H9 (cell line): Measurements from ENCODE around the gene PTOV1. TPM values are rescaled to one million over a fixed set of nuclear protein-coding genes. Genes with fewer than 3 reads are reported as not detected.

ENCODE experiments used
- DNase-seq: peaks from one replicate; pipeline ENCODE4 v3.0.0-alpha.2; 2017
- H2AFZ ChIP-seq: one replicate; pipeline ENCODE4 v1.6.1; 2013; ENCODE audit warnings: mild to moderate bottlenecking, low read length, control low read depth, moderate library complexity
- H2AK5ac ChIP-seq: 2 replicates; pipeline ENCODE4 v1.6.1; 2013; ENCODE audit warnings: low read length, control low read depth, mixed read lengths; ENCODE audit not compliant: insufficient read length
- H2BK120ac ChIP-seq: one replicate; pipeline ENCODE4 v1.6.1; 2013; ENCODE audit warnings: low read depth, mild to moderate bottlenecking, low read length, control low read depth, inconsistent platforms; ENCODE audit not compliant: poor library complexity, severe bottlenecking
- H2BK12ac ChIP-seq: 2 replicates; pipeline ENCODE4 v1.6.1; 2013; ENCODE audit warnings: low read length, control low read depth, mixed read lengths, low read depth; ENCODE audit not compliant: insufficient read length
- H2BK15ac ChIP-seq: 2 replicates; pipeline ENCODE4 v1.6.1; 2013; ENCODE audit warnings: low read depth, low read length, control low read depth
- H2BK20ac ChIP-seq: one replicate; pipeline ENCODE4 v1.6.1; 2013; ENCODE audit warnings: low read depth, mild to moderate bottlenecking, low read length, control low read depth, inconsistent platforms; ENCODE audit not compliant: poor library complexity, severe bottlenecking
- H2BK5ac ChIP-seq: 2 replicates; pipeline ENCODE4 v1.6.1; 2013; ENCODE audit warnings: low read length, control low read depth, mixed read lengths; ENCODE audit not compliant: insufficient read length
- H3K14ac ChIP-seq: 2 replicates; pipeline ENCODE4 v1.6.1; 2013; ENCODE audit warnings: low read length, control low read depth; ENCODE audit not compliant: insufficient read depth
- H3K18ac ChIP-seq: 2 replicates; pipeline ENCODE4 v1.6.1; 2013; ENCODE audit warnings: low read depth, mild to moderate bottlenecking, mixed read lengths, low read length, control low read depth; ENCODE audit not compliant: insufficient read length
- H3K23ac ChIP-seq: 2 replicates; pipeline ENCODE4 v1.6.1; 2013; ENCODE audit warnings: low read length, control low read depth, mixed read lengths, low read depth; ENCODE audit not compliant: insufficient read length
- H3K23me2 ChIP-seq: 2 replicates; pipeline ENCODE4 v1.6.1; 2013; ENCODE audit warnings: low read depth, mild to moderate bottlenecking, mixed read lengths, low read length, control low read depth; ENCODE audit not compliant: insufficient read length, poor library complexity, severe bottlenecking
- H3K27ac ChIP-seq: 2 replicates; pipeline ENCODE4 v1.5.1; 2013; ENCODE audit warnings: low read length, control low read depth, mixed read lengths, low read depth; ENCODE audit not compliant: insufficient read length
- H3K27me3 ChIP-seq: 2 replicates; pipeline ENCODE4 v1.6.1; 2013; ENCODE audit warnings: low read length, control low read depth, inconsistent platforms; ENCODE audit not compliant: insufficient read depth
- H3K4ac ChIP-seq: 2 replicates; pipeline ENCODE4 v1.6.1; 2013; ENCODE audit warnings: low read depth, mild to moderate bottlenecking, control low read depth, inconsistent platforms, low read length, moderate library complexity
- H3K4me1 ChIP-seq: 2 replicates; pipeline ENCODE4 v1.6.1; 2013; ENCODE audit warnings: low read length, control low read depth, inconsistent platforms; ENCODE audit not compliant: insufficient read depth
- H3K4me2 ChIP-seq: 2 replicates; pipeline ENCODE4 v1.6.1; 2013; ENCODE audit warnings: low read length, control low read depth, mixed read lengths; ENCODE audit not compliant: insufficient read length, insufficient read depth
- H3K56ac ChIP-seq: 2 replicates; pipeline ENCODE4 v1.6.1; 2013; ENCODE audit warnings: low read depth, mild to moderate bottlenecking, mixed read lengths, low read length, control low read depth; ENCODE audit not compliant: insufficient read length
- H3K79me1 ChIP-seq: 2 replicates; pipeline ENCODE4 v1.6.1; 2013; ENCODE audit warnings: low read depth, mild to moderate bottlenecking, moderate library complexity, low read length, control low read depth, inconsistent platforms; ENCODE audit not compliant: insufficient read depth, poor library complexity, severe bottlenecking
- H3K79me2 ChIP-seq: 2 replicates; pipeline ENCODE4 v1.6.1; 2013; ENCODE audit warnings: low read length, control low read depth, inconsistent platforms; ENCODE audit not compliant: insufficient read depth
- H3K9ac ChIP-seq: 2 replicates; pipeline ENCODE4 v1.6.1; 2013; ENCODE audit warnings: low read length, control low read depth, mixed read lengths; ENCODE audit not compliant: insufficient read length; ENCODE audit errors: extremely low read depth
- H3K9me3 ChIP-seq: one replicate; pipeline ENCODE4 v1.6.1; 2013; ENCODE audit warnings: low read depth, low read length, inconsistent platforms; ENCODE audit not compliant: control insufficient read depth
- H3T11ph ChIP-seq: one replicate; pipeline ENCODE4 v1.6.1; 2013; ENCODE audit warnings: mild to moderate bottlenecking, low read length, control low read depth, inconsistent platforms
- H4K20me1 ChIP-seq: one replicate; pipeline ENCODE4 v1.6.1; 2013; ENCODE audit not compliant: control insufficient read depth, insufficient read length, insufficient read depth
- H4K5ac ChIP-seq: 2 replicates; pipeline ENCODE4 v1.6.1; 2013; ENCODE audit warnings: low read depth, mild to moderate bottlenecking, mixed read lengths, low read length, control low read depth; ENCODE audit not compliant: insufficient read length
- H4K8ac ChIP-seq: replicated peaks from 2 replicates; pipeline ENCODE4 v1.6.1; 2013; ENCODE audit warnings: low read length, control low read depth, mixed read lengths, low read depth; ENCODE audit not compliant: insufficient read length
- H4K91ac ChIP-seq: 2 replicates; pipeline ENCODE4 v1.6.1; 2013; ENCODE audit warnings: low read depth, mild to moderate bottlenecking, moderate library complexity, mixed read lengths, low read length, control low read depth; ENCODE audit not compliant: insufficient read length
- H3K27ac Mint-ChIP-seq, 3 experiments: 2 replicates in 2 of 3; 3 replicates in 1 of 3; pipeline ENCODE4 v1.8.0; 2020 to 2021; ENCODE audit warnings: mixed read lengths in 3 of 3, mild to moderate bottlenecking in 1 of 3, moderate library complexity in 1 of 3
- H3K27me3 Mint-ChIP-seq: 2 replicates; pipeline ENCODE4 v1.8.0; 2021; ENCODE audit warnings: low read depth, mild to moderate bottlenecking, moderate library complexity, mixed read lengths
- H3K36me3 Mint-ChIP-seq, 3 experiments: 2 replicates in 2 of 3; 3 replicates in 1 of 3; pipeline ENCODE4 v1.8.0; 2020 to 2021; ENCODE audit warnings: low read depth in 3 of 3, mixed read lengths in 3 of 3; ENCODE audit not compliant: insufficient read depth in 1 of 3
- H3K4me1 Mint-ChIP-seq, 2 experiments: 2 replicates each; pipeline ENCODE4 v1.8.0; 2020; ENCODE audit warnings: mixed read lengths in 2 of 2
- H3K4me3 Mint-ChIP-seq, 2 experiments: 2 replicates in 1 of 2; 3 replicates in 1 of 2; pipeline ENCODE4 v1.8.0; 2020 to 2021; ENCODE audit warnings: mild to moderate bottlenecking in 2 of 2, mixed read lengths in 2 of 2, moderate library complexity in 1 of 2
- H3K9me3 Mint-ChIP-seq, 2 experiments: 2 replicates in 1 of 2; 3 replicates in 1 of 2; pipeline ENCODE4 v1.8.0; 2020; ENCODE audit warnings: mild to moderate bottlenecking in 2 of 2, mixed read lengths in 2 of 2, moderate library complexity in 1 of 2
- whole genome bisulfite sequencing: extraction: QIAGEN DNeasy Blood & Tissue Kit; methylation state at CpG from one replicate; pipeline ENCODE4 v1.1.7; 2013; ENCODE audit warnings: missing lambda C conversion rate, low lambda C conversion rate, mixed read lengths; ENCODE audit not compliant: insufficient read length; ENCODE audit errors: extremely low coverage; 5-methylcytosine and 5-hydroxymethylcytosine counted together
- total RNA-seq: library from RNA; stranded (reverse); gene quantifications from 2 replicates; pipeline ENCODE4 v1.2.1, GENCODE V29; 2021
- TF ChIP-seq, protein P1 (sequence below): fragments of 200-600 bp; sonication (generic); conservative IDR thresholded peaks from 3 replicates; pipeline ENCODE4 v1.8.0; 2021; ENCODE audit warnings: antibody characterized with exemption, mild to moderate bottlenecking

PTOV1 gene
- total RNA-seq, 1 experiment from 2014 or later, result 309 TPM

DNA sequence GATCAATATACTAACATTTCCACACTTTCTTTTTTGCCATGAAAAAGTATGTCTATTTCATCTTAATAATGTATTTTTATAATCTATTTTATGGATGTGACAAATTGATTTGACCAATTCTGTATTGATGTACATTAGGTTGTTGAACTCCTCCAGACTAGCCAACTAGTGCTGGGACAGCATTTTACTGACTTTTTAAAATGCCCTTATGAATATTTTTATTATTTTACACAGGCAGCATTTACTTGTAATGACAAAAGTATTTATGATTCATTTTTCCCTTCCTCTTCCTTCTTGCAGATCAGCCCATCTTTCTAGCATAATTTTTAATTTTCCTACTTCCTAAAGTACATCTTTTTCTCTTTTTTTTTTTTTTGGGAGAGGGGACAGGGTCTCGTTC is 36.9 kb upstream of the PTOV1 start:
- peak overlapping the region; percentile 96 for H2BK120ac ChIP-seq
- no peak overlapping the region for H2BK15ac ChIP-seq
- peak overlapping the region; percentile 81 for H4K91ac ChIP-seq
- H3K27ac ChIP-seq, result no peak overlapping the region
- H3K14ac ChIP-seq, result no peak overlapping the region; the same call in 1 of the 2 replicates
- Mint-ChIP-seq H3K4me1 (peaks cover 18 to 35% of the 10 kb centered on the region in 2 experiments), H3K27ac (peak overlapping the region; percentile 82 to 94 (median 85); a peak in 6 of 7 replicates), H3K27me3 (peaks cover 7% of the 10 kb centered on the region), H3K36me3 (peaks cover 2 to 5% (median 4%) of the 10 kb centered on the region in 3 experiments; a peak in 5 of 7 replicates), H3K4me3 (peak overlapping the region in 1 of 2 experiments; percentile 55; a peak in 1 of 5 replicates), H3K9me3 (no peaks in the 10 kb centered on the region; a peak in 1 of 5 replicates)
- DNase-seq, result no peak
- peak overlapping the region; percentile 84; the same call in 1 of the 2 replicates for H3K4ac ChIP-seq
- H3K56ac ChIP-seq, result no peak overlapping the region
- no peak overlapping the region for H2BK5ac ChIP-seq
- peak overlapping the region; percentile 76 for H2BK20ac ChIP-seq
- TF ChIP-seq, protein P1, sequence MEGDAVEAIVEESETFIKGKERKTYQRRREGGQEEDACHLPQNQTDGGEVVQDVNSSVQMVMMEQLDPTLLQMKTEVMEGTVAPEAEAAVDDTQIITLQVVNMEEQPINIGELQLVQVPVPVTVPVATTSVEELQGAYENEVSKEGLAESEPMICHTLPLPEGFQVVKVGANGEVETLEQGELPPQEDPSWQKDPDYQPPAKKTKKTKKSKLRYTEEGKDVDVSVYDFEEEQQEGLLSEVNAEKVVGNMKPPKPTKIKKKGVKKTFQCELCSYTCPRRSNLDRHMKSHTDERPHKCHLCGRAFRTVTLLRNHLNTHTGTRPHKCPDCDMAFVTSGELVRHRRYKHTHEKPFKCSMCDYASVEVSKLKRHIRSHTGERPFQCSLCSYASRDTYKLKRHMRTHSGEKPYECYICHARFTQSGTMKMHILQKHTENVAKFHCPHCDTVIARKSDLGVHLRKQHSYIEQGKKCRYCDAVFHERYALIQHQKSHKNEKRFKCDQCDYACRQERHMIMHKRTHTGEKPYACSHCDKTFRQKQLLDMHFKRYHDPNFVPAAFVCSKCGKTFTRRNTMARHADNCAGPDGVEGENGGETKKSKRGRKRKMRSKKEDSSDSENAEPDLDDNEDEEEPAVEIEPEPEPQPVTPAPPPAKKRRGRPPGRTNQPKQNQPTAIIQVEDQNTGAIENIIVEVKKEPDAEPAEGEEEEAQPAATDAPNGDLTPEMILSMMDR, result no peak
- H3K4me2 ChIP-seq, result no peak overlapping the region
- H3K23me2 ChIP-seq, result peaks cover 11% of the 10 kb centered on the region
- no peak overlapping the region for H3K9ac ChIP-seq
- H4K20me1 ChIP-seq, result no peaks in the 10 kb centered on the region
- H2AK5ac ChIP-seq, result no peak overlapping the region
- no CpG with 5 or more reads among the region's 1 CpG for WGBS
- H4K8ac ChIP-seq, result no peak overlapping the region
- no peak overlapping the region for H4K5ac ChIP-seq
- H3T11ph ChIP-seq, result peak overlapping the region; percentile 87
- peaks cover 4% of the 10 kb centered on the region for H3K4me1 ChIP-seq
- no peak overlapping the region for H3K23ac ChIP-seq
- peaks cover under 1% of the 10 kb centered on the region; the same call in 1 of the 2 replicates for H3K79me2 ChIP-seq
- peak overlapping the region; percentile 43 for H2BK12ac ChIP-seq
- H3K18ac ChIP-seq, result peak overlapping the region; percentile 94
- no peaks in the 10 kb centered on the region for H3K9me3 ChIP-seq
- H3K79me1 ChIP-seq, result peaks cover 6% of the 10 kb centered on the region
- no peaks in the 10 kb centered on the region for H3K27me3 ChIP-seq
- no peak overlapping the region for H2AFZ ChIP-seq
